Naive thymus-derived CD4-positive, alpha-beta T cell (primary cell): ENCODE results near the gene ME2. TPM values are rescaled to one million over a fixed set of nuclear protein-coding genes. Genes with fewer than 3 reads are reported as not detected.

Experiments used
- ATAC-seq: fragments of 150-1000 bp; cut with Tn5 transposase; 2 replicates; pipeline ENCODE4 v1.10.0; 2021; ENCODE audit warnings: mild to moderate bottlenecking, moderate library complexity
- CTCF ChIA-PET: fragments of 350-600 bp; sonication (Branson Sonifier 250); formaldehyde crosslinking; loops from one replicate; lab custom pipeline; 2021; ENCODE audit warnings: antibody characterized with exemption; lab: Charles Lee
- POLR2A ChIA-PET: fragments of 350-600 bp; sonication (Branson Sonifier 250); formaldehyde crosslinking; loops from one replicate; lab custom pipeline; 2021; ENCODE audit warnings: antibody characterized with exemption, inconsistent platforms; lab: Charles Lee
- DNase-seq, 9 donors: peaks; one replicate each; pipeline versions ENCODE4 v3.0.0 to v3.0.0-alpha.2; 2020 to 2022; ENCODE audit warnings: mixed read lengths in 1 of 9
- H3K27ac ChIP-seq: one replicate; pipeline ENCODE4 v1.7.0; 2013; ENCODE audit warnings: mild to moderate bottlenecking, low read depth, low read length, moderate library complexity
- H3K27me3 ChIP-seq, 2 donors: one replicate each; pipeline ENCODE4 v1.7.0; 2013; ENCODE audit warnings: low read length in 2 of 2, mild to moderate bottlenecking in 2 of 2, moderate library complexity in 2 of 2; ENCODE audit not compliant: control insufficient read depth in 2 of 2, insufficient read depth in 2 of 2
- H3K36me3 ChIP-seq, 3 experiments: 1 replicate in 2 of 3; 2 replicates in 1 of 3; pipeline ENCODE4 v1.7.0; 2013; ENCODE audit warnings: low read length in 3 of 3, mild to moderate bottlenecking in 3 of 3, moderate library complexity in 1 of 3; ENCODE audit not compliant: insufficient read depth in 3 of 3, control insufficient read depth in 2 of 3
- H3K4me1 ChIP-seq, 2 donors: one replicate each; pipeline ENCODE4 v1.7.0; 2013; ENCODE audit warnings: low read length in 2 of 2, mild to moderate bottlenecking in 2 of 2, moderate library complexity in 1 of 2; ENCODE audit not compliant: control insufficient read depth in 2 of 2, insufficient read depth in 2 of 2
- H3K4me3 ChIP-seq: 2 replicates; pipeline ENCODE4 v1.7.0; 2013; ENCODE audit warnings: mild to moderate bottlenecking, low read length
- H3K9me3 ChIP-seq, 3 experiments: 1 replicate in 2 of 3; 2 replicates in 1 of 3; pipeline ENCODE4 v1.7.0; 2013; ENCODE audit warnings: low read length in 3 of 3; ENCODE audit not compliant: control insufficient read depth in 2 of 3
- H3K27ac Mint-ChIP-seq, 9 donors: one replicate each; pipeline ENCODE4 v1.8.0; 2020 to 2022; ENCODE audit warnings: mixed read lengths in 9 of 9, mild to moderate bottlenecking in 8 of 9, moderate library complexity in 5 of 9, inconsistent platforms in 2 of 9
- H3K27me3 Mint-ChIP-seq, 5 donors: one replicate each; pipeline ENCODE4 v1.8.0; 2021 to 2022; ENCODE audit warnings: mixed read lengths in 5 of 5, mild to moderate bottlenecking in 1 of 5
- H3K36me3 Mint-ChIP-seq, 5 donors: one replicate each; pipeline ENCODE4 v1.8.0; 2020 to 2022; ENCODE audit warnings: mixed read lengths in 5 of 5, mild to moderate bottlenecking in 3 of 5, inconsistent platforms in 1 of 5
- H3K4me1 Mint-ChIP-seq, 7 donors: one replicate each; pipeline ENCODE4 v1.8.0; 2020 to 2022; ENCODE audit warnings: mixed read lengths in 7 of 7, mild to moderate bottlenecking in 3 of 7, inconsistent platforms in 1 of 7
- H3K4me3 Mint-ChIP-seq, 10 donors: one replicate each; pipeline ENCODE4 v1.8.0; 2020 to 2022; ENCODE audit warnings: mild to moderate bottlenecking in 10 of 10, mixed read lengths in 10 of 10, moderate library complexity in 6 of 10, inconsistent platforms in 2 of 10
- H3K9me3 Mint-ChIP-seq, 11 donors: one replicate each; pipeline ENCODE4 v1.8.0; 2020 to 2022; ENCODE audit warnings: mixed read lengths in 11 of 11, mild to moderate bottlenecking in 4 of 11, inconsistent platforms in 1 of 11, moderate library complexity in 1 of 11
- intact Hi-C, 2 donors: fragments of 100-400 bp; cut with micrococcal nuclease; formaldehyde crosslinking; loops; one replicate each; pipeline ENCODE4 v1.15.1; 2023
- polyA plus RNA-seq, 2 donors: library from polyadenylated mRNA; unstranded; fragments of 300-500 nt; fragmentation: Illumina TruSeq; gene quantifications; one replicate each; pipeline ENCODE4 v1.2.3, GENCODE V29; 2021
- total RNA-seq, 6 experiments: library from RNA in 5 of 6; stranded (reverse) in 5 of 6; gene quantifications; 1 replicate in 5 of 6; 2 replicates in 1 of 6; pipeline ENCODE4 v1.2.3 and lab custom pipeline; 2021 to 2026

The ME2 gene
- total and polyA plus RNA-seq, 7 experiments from 2014 or later: 29.4 to 84.7 (median 43.7) TPM

- Mint-ChIP-seq H3K27me3 (peaks cover 3 to 24% (median 4%) of the 10 kb centered on the region in 5 donors), H3K4me1 (peaks cover 0 to 12% (median 0%) of the 10 kb centered on the region in 7 donors), H3K9me3 (peaks cover 0 to 11% (median 3%) of the 10 kb centered on the region in 11 donors), H3K36me3 (peaks cover 0 to 12% (median 2%) of the 10 kb centered on the region in 5 donors), H3K27ac (peak overlapping the region in 3 of 9 donors; percentile 1 to 54 (median 9)), H3K4me3 (no peak overlapping the region)
- DNase-seq: no peak
- intact Hi-C loops: no loop called here
- no peaks in the 10 kb centered on the region for H3K4me1 ChIP-seq
- no peak for ATAC-seq
- ChIA-PET POLR2A (no interaction called here), CTCF (no interaction called here)
- no peaks in the 10 kb centered on the region for H3K9me3 ChIP-seq
- H3K27me3 ChIP-seq: no peaks in the 10 kb centered on the region
- no peak overlapping the region for H3K4me3 ChIP-seq
- no peaks in the 10 kb centered on the region for H3K36me3 ChIP-seq
- no peak overlapping the region for H3K27ac ChIP-seq
Measured at GRCh38 chr18:50857694-50858093, 21.2 kb upstream of the ME2 start.

GRCh38 chr18:50859793-50860555 is 18.9 kb upstream of the ME2 start:
- Mint-ChIP-seq H3K9me3 (peaks cover 0 to 3% (median 0%) of the 10 kb centered on the region in 11 donors), H3K36me3 (no peaks in the 10 kb centered on the region), H3K4me3 (no peak overlapping the region), H3K27ac (peak overlapping the region in 2 of 9 donors; percentile 55 to 80), H3K27me3 (peaks cover 0 to 24% (median 4%) of the 10 kb centered on the region in 5 donors), H3K4me1 (peaks cover 0 to 9% (median 0%) of the 10 kb centered on the region in 7 donors)
- Histone ChIP-seq H3K27me3 (no peaks in the 10 kb centered on the region), H3K27ac (no peak overlapping the region), H3K9me3 (no peaks in the 10 kb centered on the region), H3K4me1 (no peaks in the 10 kb centered on the region), H3K36me3 (no peaks in the 10 kb centered on the region), H3K4me3 (no peak overlapping the region)
- ChIA-PET POLR2A (interaction anchor here (1.3 kb wide), 1 partner anchor 20 kb away, joined by 3 read pairs; no protein-coding TSS in a partner anchor), CTCF (interaction anchor here (0.6 kb wide), 1 partner anchor 191 kb away, joined by 4 read pairs; no protein-coding TSS in a partner anchor)
- DNase-seq (no peak), ATAC-seq (no peak)
- intact Hi-C loops: no loop called here

- Histone ChIP-seq H3K4me3 (no peak overlapping the region), H3K36me3 (no peaks in the 10 kb centered on the region), H3K4me1 (no peaks in the 10 kb centered on the region), H3K27me3 (no peaks in the 10 kb centered on the region), H3K27ac (no peak overlapping the region), H3K9me3 (no peaks in the 10 kb centered on the region)
- peaks cover 0 to 27% (median 4%) of the 10 kb centered on the region in 5 donors for H3K27me3 Mint-ChIP-seq
- POLR2A ChIA-PET: no interaction called here
- intact Hi-C loops: no loop called here
- CTCF ChIA-PET: interaction anchor here (0.5 kb wide), 1 partner anchor 16 kb away, joined by 3 read pairs; no protein-coding TSS in a partner anchor
- no peaks in the 10 kb centered on the region for H3K36me3 Mint-ChIP-seq
- ATAC-seq: no peak
- peaks cover 0 to 9% (median 0%) of the 10 kb centered on the region in 7 donors for H3K4me1 Mint-ChIP-seq
- no peak for DNase-seq
- no peak overlapping the region for H3K4me3 Mint-ChIP-seq
- H3K27ac Mint-ChIP-seq: no peak overlapping the region
- peaks cover 0 to under 1% (median 0%) of the 10 kb centered on the region in 11 donors for H3K9me3 Mint-ChIP-seq
Measured at GRCh38 chr18:50861617-50862016, 17.3 kb upstream of the ME2 start.

GRCh38 chr18:50862401-50862800 is 16.5 kb upstream of the ME2 start:
- POLR2A ChIA-PET: interaction anchor here (0.6 to 1.2 kb wide), 2 partner anchors 14 to 19 kb away, joined by 3 to 4 read pairs; no protein-coding TSS in a partner anchor
- ATAC-seq: peak; percentile 65
- H3K4me3 Mint-ChIP-seq: no peak overlapping the region

GRCh38 chr18:50863840-50864375 is 15.0 kb upstream of the ME2 start:
- peaks cover 0 to 28% (median 4%) of the 10 kb centered on the region in 5 donors for H3K27me3 Mint-ChIP-seq
- no peaks in the 10 kb centered on the region for H3K36me3 Mint-ChIP-seq
- POLR2A ChIA-PET: interaction anchor here (1.2 kb wide), 1 partner anchor 13 kb away, joined by 3 read pairs; no protein-coding TSS in a partner anchor
- H3K9me3 Mint-ChIP-seq: no peaks in the 10 kb centered on the region
- H3K4me1 ChIP-seq: no peaks in the 10 kb centered on the region
- no peaks in the 10 kb centered on the region for H3K4me1 Mint-ChIP-seq
- H3K9me3 ChIP-seq: no peaks in the 10 kb centered on the region
- H3K27ac Mint-ChIP-seq: no peak overlapping the region
- ATAC-seq (no peak), DNase-seq (no peak)
- no peaks in the 10 kb centered on the region for H3K27me3 ChIP-seq
- H3K4me3 Mint-ChIP-seq: no peak overlapping the region
- H3K27ac ChIP-seq: no peak overlapping the region
- no peak overlapping the region for H3K4me3 ChIP-seq
- intact Hi-C loops: no loop called here
- CTCF ChIA-PET: interaction anchor here (0.7 kb wide), 1 partner anchor 64 kb away, joined by 4 read pairs; no protein-coding TSS in a partner anchor
- no peaks in the 10 kb centered on the region for H3K36me3 ChIP-seq

More at GRCh38 chr18:50862401-50862800, 16.5 kb upstream of the ME2 start:
- Histone ChIP-seq H3K4me3 (no peak overlapping the region), H3K4me1 (no peaks in the 10 kb centered on the region), H3K27me3 (no peaks in the 10 kb centered on the region), H3K9me3 (no peaks in the 10 kb centered on the region), H3K27ac (no peak overlapping the region), H3K36me3 (no peaks in the 10 kb centered on the region)
- CTCF ChIA-PET: no interaction called here
- H3K9me3 Mint-ChIP-seq: no peaks in the 10 kb centered on the region
- H3K4me1 Mint-ChIP-seq: peaks cover 0 to 7% (median 0%) of the 10 kb centered on the region in 7 donors
- intact Hi-C loops: no loop called here
- DNase-seq: no peak
- no peak overlapping the region for H3K27ac Mint-ChIP-seq
- no peaks in the 10 kb centered on the region for H3K36me3 Mint-ChIP-seq
- H3K27me3 Mint-ChIP-seq: peaks cover 0 to 28% (median 4%) of the 10 kb centered on the region in 5 donors

- POLR2A ChIA-PET: interaction anchor here (1.0 kb wide), 1 partner anchor 12 kb away, joined by 3 read pairs; the partner anchor contains the start of gene ME2
- Mint-ChIP-seq H3K4me1 (no peaks in the 10 kb centered on the region), H3K4me3 (no peak overlapping the region), H3K27me3 (peaks cover 0 to 15% (median 0%) of the 10 kb centered on the region in 5 donors), H3K9me3 (no peaks in the 10 kb centered on the region), H3K36me3 (no peaks in the 10 kb centered on the region), H3K27ac (no peak overlapping the region)
- H3K27ac ChIP-seq: no peak overlapping the region
- intact Hi-C loops: loop anchor here in 1 of 2 donors (2.0 kb wide), 1 partner anchor 46 kb away; the partner anchor contains the start of gene MRO
- CTCF ChIA-PET: no interaction called here
- H3K27me3 ChIP-seq: no peaks in the 10 kb centered on the region
- H3K9me3 ChIP-seq: no peaks in the 10 kb centered on the region
- ATAC-seq (peak; percentile 37), DNase-seq (no peak)
- no peaks in the 10 kb centered on the region for H3K36me3 ChIP-seq
- H3K4me3 ChIP-seq: no peak overlapping the region
- no peaks in the 10 kb centered on the region for H3K4me1 ChIP-seq
Measured at GRCh38 chr18:50866765-50867164, 12.2 kb upstream of the ME2 start.
